ENCODE data around the gene NME3. TPM values are rescaled to one million over a fixed set of nuclear protein-coding genes. Genes with fewer than 3 reads are reported as not detected.
"Not testable (repeated sequence)": the region's sequence is repeated elsewhere in the genome, so short reads cannot be mapped to it uniquely, and the experiment has no call there.

Gene NME3
- polyA plus RNA-seq, 3 donors: 57.7 to 80.2 (median 74.7) TPM

GRCh38 chr16:1800701-1801100 lies 29.4 kb upstream of the NME3 start:
- H3K36me3 Mint-ChIP-seq: peaks cover 0 to 3% of the 10 kb centered on the region in 2 donors
- H3K79me2 ChIP-seq (ENCODE audit: insufficient read depth, low read length): no peaks in the 10 kb centered on the region
- peaks cover 0 to 4% (median 0%) of the 10 kb centered on the region in 3 donors for H3K27me3 Mint-ChIP-seq (ENCODE audit: low read depth in 3 of 3)
- TF ChIP-seq CTCF (IDR thresholded peaks at IDR 0.05): no peak
- no peak overlapping the region for H3K27ac ChIP-seq (ENCODE audit: low read depth in 1 of 2, low read length in 2 of 2)
- no peak for DNase-seq
- no peak overlapping the region for H3K4me2 ChIP-seq (replicated peaks; ENCODE audit: extremely low read depth, low read length, poor library complexity, severe bottlenecking)
- H3K9ac ChIP-seq (ENCODE audit: insufficient read depth, low read length, poor library complexity, severe bottlenecking): no peak overlapping the region
- 97% methylated on average over 6 of the region's 10 CpGs for WGBS (ENCODE audit: insufficient coverage)
- H3K27ac Mint-ChIP-seq: no peak overlapping the region
- no peaks in the 10 kb centered on the region for H3K4me1 Mint-ChIP-seq
- H3K9me3 Mint-ChIP-seq: peaks cover 9 to 35% (median 28%) of the 10 kb centered on the region in 7 donors
- no peaks in the 10 kb centered on the region for H4K20me1 ChIP-seq (ENCODE audit: insufficient read depth, low read length)
- no peak overlapping the region for H3K4me3 ChIP-seq (replicated peaks in 1 of 3; ENCODE audit: low read depth in 2 of 3, low read length in 3 of 3)
- no peaks in the 10 kb centered on the region for H3K27me3 ChIP-seq (ENCODE audit: control insufficient read depth in 2 of 2, insufficient read depth in 2 of 2, low read length in 2 of 2)
- H2AFZ ChIP-seq (ENCODE audit: insufficient read depth, low read depth, low read length, poor library complexity, severe bottlenecking): no peak overlapping the region
- H3K9me3 ChIP-seq (replicated peaks in 1 of 2; ENCODE audit: control insufficient read depth in 1 of 2, insufficient read depth in 1 of 2, low read length in 2 of 2): peaks cover 5 to 28% of the 10 kb centered on the region in 2 donors
- no peaks in the 10 kb centered on the region for H3K36me3 ChIP-seq (replicated peaks in 1 of 2; ENCODE audit: control insufficient read depth in 1 of 2, insufficient read depth in 2 of 2, low read length in 2 of 2)
- no peaks in the 10 kb centered on the region for H3K4me1 ChIP-seq (ENCODE audit: control insufficient read depth in 1 of 2, insufficient read depth in 2 of 2, low read length in 2 of 2)
- intact Hi-C loops (cut with micrococcal nuclease): no loop called here
- no peak overlapping the region for H3K4me3 Mint-ChIP-seq

- DNase-seq; H3K27ac Mint-ChIP-seq; intact Hi-C loops (cut with micrococcal nuclease); H3K4me2 ChIP-seq (replicated peaks; ENCODE audit: extremely low read depth, low read length, poor library complexity, severe bottlenecking); H3K36me3 Mint-ChIP-seq; H3K4me3 Mint-ChIP-seq; H2AFZ ChIP-seq (ENCODE audit: insufficient read depth, low read depth, low read length, poor library complexity, severe bottlenecking); H3K4me3 ChIP-seq (replicated peaks in 1 of 3; ENCODE audit: low read depth in 2 of 3, low read length in 3 of 3); H3K4me1 Mint-ChIP-seq; H3K9ac ChIP-seq (ENCODE audit: insufficient read depth, low read length, poor library complexity, severe bottlenecking); H3K36me3 ChIP-seq (replicated peaks in 1 of 2; ENCODE audit: control insufficient read depth in 1 of 2, insufficient read depth in 2 of 2, low read length in 2 of 2); H4K20me1 ChIP-seq (ENCODE audit: insufficient read depth, low read length); H3K27me3 ChIP-seq (ENCODE audit: control insufficient read depth in 2 of 2, insufficient read depth in 2 of 2, low read length in 2 of 2); H3K79me2 ChIP-seq (ENCODE audit: insufficient read depth, low read length); H3K4me1 ChIP-seq (ENCODE audit: control insufficient read depth in 1 of 2, insufficient read depth in 2 of 2, low read length in 2 of 2); H3K27ac ChIP-seq (ENCODE audit: low read depth in 1 of 2, low read length in 2 of 2); H3K27me3 Mint-ChIP-seq (ENCODE audit: low read depth in 3 of 3): not testable (repeated sequence)
- WGBS (ENCODE audit: insufficient coverage): no CpG with 5 or more reads among the region's 5 CpGs
- H3K9me3 ChIP-seq (replicated peaks in 1 of 2; ENCODE audit: control insufficient read depth in 1 of 2, insufficient read depth in 1 of 2, low read length in 2 of 2): peaks cover 5 to 28% of the 10 kb centered on the region in 2 donors
- peaks cover 9 to 35% (median 28%) of the 10 kb centered on the region in 7 donors for H3K9me3 Mint-ChIP-seq
Observed at GRCh38 chr16:1799263-1799662, 27.9 kb upstream of the NME3 start.

Data from CD14-positive monocyte (primary cell).